ENCODE data around the gene CDADC1. TPM values are rescaled to one million over a fixed set of nuclear protein-coding genes. Genes with fewer than 3 reads are reported as not detected.
A peak's percentile ranks its signal among the peaks of the same experiment; 100 is the strongest.

Gene CDADC1
- total and polyA plus RNA-seq, 2 of the 13 experiments (the other 11 are each of a cell fraction or from before 2014, with no cell fraction given): 2.4 to 9.0 TPM

- TF ChIP-seq HES4 (CRISPR knock-in tag; IDR thresholded peaks at IDR 0.05; ENCODE audit: borderline replicate concordance) (no peak), ZNF235 (CRISPR knock-in tag; IDR thresholded peaks at IDR 0.05; ENCODE audit: borderline replicate concordance) (0 out of 2 replicates have a peak, but pooled peaks have one; percentile 20), ZNF629 (CRISPR knock-in tag; conservative IDR thresholded peaks at IDR 0.05) (no peak), ZNF552 (CRISPR knock-in tag; IDR thresholded peaks at IDR 0.05; ENCODE audit: borderline replicate concordance) (no peak), PHB2 (IDR thresholded peaks at IDR 0.05; ENCODE audit: partially characterized antibody) (no peak), NPAS2 (CRISPR knock-in tag; IDR thresholded peaks at IDR 0.05; ENCODE audit: borderline replicate concordance) (no peak), GPN1 (CRISPR knock-in tag; IDR thresholded peaks at IDR 0.05; ENCODE audit: borderline replicate concordance) (no peak), MYC (CRISPR knock-in tag; IDR thresholded peaks at IDR 0.05; ENCODE audit: borderline replicate concordance) (peak; percentile 58; the same call in 1 of the 2 replicates), ZNF280D (CRISPR knock-in tag; IDR thresholded peaks at IDR 0.05) (no peak; the same call in 1 of the 2 replicates), SRY (CRISPR knock-in tag; IDR thresholded peaks at IDR 0.05) (no peak), ZBTB1 (CRISPR knock-in tag; IDR thresholded peaks at IDR 0.05; ENCODE audit: borderline replicate concordance) (no peak), PLRG1 (conservative IDR thresholded peaks at IDR 0.05) (no peak), SIN3B (IDR thresholded peaks at IDR 0.05; ENCODE audit: low read length) (0 out of 2 replicates have a peak, but pooled peaks have one; percentile 42)
- TF ChIP-seq, protein P1, sequence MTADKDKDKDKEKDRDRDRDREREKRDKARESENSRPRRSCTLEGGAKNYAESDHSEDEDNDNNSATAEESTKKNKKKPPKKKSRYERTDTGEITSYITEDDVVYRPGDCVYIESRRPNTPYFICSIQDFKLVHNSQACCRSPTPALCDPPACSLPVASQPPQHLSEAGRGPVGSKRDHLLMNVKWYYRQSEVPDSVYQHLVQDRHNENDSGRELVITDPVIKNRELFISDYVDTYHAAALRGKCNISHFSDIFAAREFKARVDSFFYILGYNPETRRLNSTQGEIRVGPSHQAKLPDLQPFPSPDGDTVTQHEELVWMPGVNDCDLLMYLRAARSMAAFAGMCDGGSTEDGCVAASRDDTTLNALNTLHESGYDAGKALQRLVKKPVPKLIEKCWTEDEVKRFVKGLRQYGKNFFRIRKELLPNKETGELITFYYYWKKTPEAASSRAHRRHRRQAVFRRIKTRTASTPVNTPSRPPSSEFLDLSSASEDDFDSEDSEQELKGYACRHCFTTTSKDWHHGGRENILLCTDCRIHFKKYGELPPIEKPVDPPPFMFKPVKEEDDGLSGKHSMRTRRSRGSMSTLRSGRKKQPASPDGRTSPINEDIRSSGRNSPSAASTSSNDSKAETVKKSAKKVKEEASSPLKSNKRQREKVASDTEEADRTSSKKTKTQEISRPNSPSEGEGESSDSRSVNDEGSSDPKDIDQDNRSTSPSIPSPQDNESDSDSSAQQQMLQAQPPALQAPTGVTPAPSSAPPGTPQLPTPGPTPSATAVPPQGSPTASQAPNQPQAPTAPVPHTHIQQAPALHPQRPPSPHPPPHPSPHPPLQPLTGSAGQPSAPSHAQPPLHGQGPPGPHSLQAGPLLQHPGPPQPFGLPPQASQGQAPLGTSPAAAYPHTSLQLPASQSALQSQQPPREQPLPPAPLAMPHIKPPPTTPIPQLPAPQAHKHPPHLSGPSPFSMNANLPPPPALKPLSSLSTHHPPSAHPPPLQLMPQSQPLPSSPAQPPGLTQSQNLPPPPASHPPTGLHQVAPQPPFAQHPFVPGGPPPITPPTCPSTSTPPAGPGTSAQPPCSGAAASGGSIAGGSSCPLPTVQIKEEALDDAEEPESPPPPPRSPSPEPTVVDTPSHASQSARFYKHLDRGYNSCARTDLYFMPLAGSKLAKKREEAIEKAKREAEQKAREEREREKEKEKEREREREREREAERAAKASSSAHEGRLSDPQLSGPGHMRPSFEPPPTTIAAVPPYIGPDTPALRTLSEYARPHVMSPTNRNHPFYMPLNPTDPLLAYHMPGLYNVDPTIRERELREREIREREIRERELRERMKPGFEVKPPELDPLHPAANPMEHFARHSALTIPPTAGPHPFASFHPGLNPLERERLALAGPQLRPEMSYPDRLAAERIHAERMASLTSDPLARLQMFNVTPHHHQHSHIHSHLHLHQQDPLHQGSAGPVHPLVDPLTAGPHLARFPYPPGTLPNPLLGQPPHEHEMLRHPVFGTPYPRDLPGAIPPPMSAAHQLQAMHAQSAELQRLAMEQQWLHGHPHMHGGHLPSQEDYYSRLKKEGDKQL (CRISPR knock-in tag; IDR thresholded peaks at IDR 0.05; ENCODE audit: low read depth): no peak
Measured at GRCh38 chr13:49247643-49248621, at the start of gene CDADC1 (continued).

Data from HepG2 (cell line).